H54 (cell line): ENCODE measurements around the gene COL26A1.
A peak's percentile ranks its signal among the peaks of the same experiment; 100 is the strongest.
"Not testable (repeated sequence)": the region's sequence is repeated elsewhere in the genome, so short reads cannot be mapped to it uniquely, and the experiment has no call there.

Experiments
- DNase-seq: peaks from one replicate; pipeline ENCODE4 v3.0.0; 2011; ENCODE audit warnings: low spot score, mixed read lengths; ENCODE audit not compliant: insufficient read length
- FAIRE-seq: peaks from 3 replicates; lab custom pipeline; 2011; peaks lifted over from hg19 to GRCh38; lab: Jason Lieb, UNC
- POLR2A ChIP-seq: IDR thresholded peaks from 2 replicates; pipeline ENCODE4 v1.6.1; 2011; ENCODE audit warnings: low read depth, mild to moderate bottlenecking, low read length

Gene COL26A1

DNA sequence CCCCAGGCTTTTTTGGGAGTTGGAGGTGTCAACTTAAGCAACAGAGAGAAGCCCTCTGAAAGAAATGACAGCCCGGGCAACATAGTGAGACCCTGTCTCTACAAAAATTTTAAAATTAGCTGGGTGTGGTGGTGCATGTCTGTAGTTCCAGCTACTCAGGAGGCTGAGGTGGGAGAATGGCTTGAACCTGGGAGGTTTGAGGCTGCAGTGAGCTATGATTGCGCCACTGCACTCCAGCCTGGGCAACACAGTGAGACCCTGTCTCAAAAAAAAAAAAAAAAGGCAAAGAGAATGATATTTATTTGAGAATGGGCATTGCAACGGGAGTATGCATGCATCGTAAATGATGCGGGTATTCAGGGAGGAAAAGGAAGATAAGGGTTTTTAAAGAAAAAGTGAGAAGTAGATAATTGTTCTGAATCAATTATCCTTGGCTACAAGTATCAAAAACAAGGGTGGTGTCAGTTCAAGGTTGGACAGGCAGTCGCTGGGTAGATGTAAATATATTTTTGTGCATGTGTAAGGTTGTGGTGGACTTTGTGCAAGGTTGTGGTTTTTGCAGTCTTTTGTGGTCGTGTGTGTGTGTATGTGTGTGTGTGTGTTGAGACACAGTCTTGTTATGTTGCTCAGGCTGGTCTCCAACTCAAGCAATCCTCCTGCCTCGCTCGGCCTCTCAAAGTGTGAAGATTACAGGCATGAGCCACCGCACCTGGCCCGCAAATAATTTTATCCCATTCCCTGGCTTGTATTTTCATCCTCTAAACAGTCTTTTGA is 65.6 kb downstream of the COL26A1 start:
- FAIRE-seq (no peak), DNase-seq (no peak)
- TF ChIP-seq POLR2A: no peak

- TF ChIP-seq POLR2A: no peak
- DNase-seq (no peak), FAIRE-seq (no peak)
Measured at GRCh38 chr7:101432316-101432715, 69.6 kb downstream of the COL26A1 start.

DNA sequence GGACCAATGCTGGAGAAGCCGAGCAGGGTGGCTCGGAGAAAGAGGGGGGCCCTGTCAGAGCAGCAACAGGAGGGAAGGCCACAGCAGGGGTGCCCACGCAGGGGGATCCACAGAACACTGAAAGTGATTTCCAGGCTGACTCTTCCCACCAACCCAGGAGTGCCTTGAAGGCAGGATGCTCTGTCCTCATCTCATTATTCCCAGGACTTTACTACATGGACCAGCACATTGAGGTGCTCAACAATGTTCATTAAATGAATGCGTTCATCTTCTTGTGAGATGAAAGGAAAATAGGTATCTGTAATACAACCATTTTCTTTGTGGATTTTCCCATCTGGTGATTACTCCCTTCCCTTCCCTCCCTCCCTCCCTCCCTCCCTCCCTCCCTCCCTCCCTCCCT is 71.0 kb downstream of the COL26A1 start:
- DNase-seq: no peak
- no peak for TF ChIP-seq POLR2A
- no peak for FAIRE-seq

DNA sequence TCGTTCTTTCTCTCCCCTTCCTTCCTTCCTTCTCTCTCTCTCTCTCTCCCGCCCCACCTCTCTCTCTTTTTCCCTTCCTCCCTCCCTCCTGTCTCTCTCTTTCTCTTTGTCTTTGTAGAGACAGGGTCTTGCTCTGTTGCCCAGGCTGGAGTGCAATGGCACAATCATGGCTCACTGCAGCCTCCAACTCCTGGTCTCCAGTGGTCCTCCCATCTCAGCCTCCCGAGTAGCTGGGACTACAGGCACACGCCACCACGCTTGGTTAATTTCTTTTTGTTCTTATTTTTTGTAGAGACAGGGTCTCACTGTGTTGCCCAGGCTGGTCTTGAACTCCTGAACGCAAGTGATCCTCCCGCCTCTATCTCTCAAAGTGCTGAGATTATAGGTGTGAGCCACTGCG is 71.5 kb downstream of the COL26A1 start:
- FAIRE-seq: not testable (repeated sequence)

DNA sequence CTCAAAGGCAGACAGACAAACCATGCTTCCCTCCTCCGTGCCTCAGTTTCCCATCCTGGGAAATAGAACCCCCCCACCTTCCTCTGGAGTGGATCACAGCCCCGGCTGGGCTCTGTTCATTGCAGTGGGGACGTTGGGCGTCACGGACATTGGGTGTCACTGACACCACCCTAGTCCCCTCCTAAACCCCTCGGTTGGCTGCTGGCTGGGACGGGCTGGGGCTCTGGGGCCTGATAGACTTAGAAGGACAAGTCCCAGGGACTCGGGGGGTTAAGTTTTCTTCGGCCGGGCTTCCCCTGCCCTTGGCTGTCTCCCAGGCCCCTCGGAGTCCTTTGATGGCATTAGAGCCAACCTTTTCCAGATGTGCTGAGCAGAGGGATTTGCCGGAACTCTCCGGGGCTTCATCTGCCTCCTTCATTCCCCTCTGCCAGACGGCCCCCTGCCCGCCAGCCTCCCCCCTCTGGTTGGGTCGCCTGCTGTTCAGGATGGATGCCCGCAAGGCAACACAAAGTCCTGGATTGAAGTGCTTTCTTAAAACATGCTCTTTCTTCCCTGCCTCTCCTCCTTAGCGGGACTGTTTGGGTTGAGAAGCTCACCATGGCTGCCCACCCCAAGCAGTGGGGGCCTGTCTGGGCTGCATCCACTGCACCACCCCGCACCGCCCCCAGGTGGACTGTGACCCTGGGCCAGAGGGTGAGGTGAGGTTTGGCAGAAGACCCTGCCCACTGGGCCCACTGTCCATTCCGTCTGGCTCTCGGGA is 73.0 kb downstream of the COL26A1 start:
- DNase-seq: no peak
- no peak for FAIRE-seq
- no peak for TF ChIP-seq POLR2A

More for the DNA sequence above, 71.5 kb downstream of the COL26A1 start:
- DNase-seq: not testable (repeated sequence)

GRCh38 chr7:101436221-101436735 is 73.6 kb downstream of the COL26A1 start:
- DNase-seq (no peak), FAIRE-seq (no peak)
- TF ChIP-seq POLR2A: no peak

- FAIRE-seq (no peak), DNase-seq (peak; percentile 31)
- no peak for TF ChIP-seq POLR2A
Measured at GRCh38 chr7:101436857-101437576, 74.3 kb downstream of the COL26A1 start.

DNA sequence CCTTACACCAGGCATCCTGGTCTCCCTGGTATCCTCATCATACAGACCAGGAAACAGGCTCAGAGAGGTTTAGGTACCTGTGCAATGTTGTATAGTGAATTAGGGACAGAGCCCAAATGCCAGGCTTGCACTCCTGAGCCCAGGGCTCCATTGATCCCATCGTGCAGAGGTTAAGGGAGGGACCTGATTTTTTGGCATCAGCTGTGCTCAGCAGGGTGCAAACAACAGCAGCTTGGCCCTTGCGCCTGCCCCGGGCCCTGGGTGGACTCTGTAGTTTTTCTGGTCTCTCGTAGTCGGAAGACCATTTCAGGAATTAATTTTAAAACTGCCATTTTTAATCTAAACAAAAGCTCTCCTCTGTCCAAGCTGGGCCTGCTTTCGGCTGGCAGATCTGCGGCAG is 79.2 kb downstream of the COL26A1 start:
- no peak for DNase-seq
- TF ChIP-seq POLR2A: no peak
- FAIRE-seq: no peak

DNA sequence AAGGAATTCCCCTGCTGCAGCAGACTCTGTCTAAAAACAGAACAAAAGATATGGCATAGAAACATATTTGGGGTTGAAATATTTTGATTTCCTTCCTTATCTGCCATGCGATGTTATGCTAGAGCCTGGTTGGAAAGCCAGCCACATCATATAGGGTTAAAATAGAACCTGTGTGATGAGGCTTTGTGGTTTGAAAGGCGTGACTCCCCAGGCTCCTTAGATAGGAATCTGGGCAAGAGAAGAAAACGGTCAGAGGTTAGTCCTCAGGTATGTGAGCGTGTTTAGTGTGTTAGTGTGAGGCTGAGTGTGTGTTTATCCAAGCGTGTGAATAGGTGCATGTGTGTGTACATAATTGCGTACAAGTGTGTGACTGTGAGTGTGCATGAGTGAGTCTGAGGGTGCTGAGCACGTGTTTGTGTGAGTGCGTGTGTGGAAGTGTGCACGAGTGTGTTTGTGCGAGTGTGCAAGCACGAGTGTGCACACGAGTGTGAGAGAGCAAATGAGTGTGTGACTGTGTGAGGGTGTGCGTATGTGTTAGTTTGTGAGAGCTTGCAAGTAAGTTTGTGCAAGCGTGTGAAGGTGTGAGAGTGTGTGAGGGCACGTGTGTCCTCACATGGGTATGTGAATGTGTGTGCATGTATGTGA is 79.9 kb downstream of the COL26A1 start:
- DNase-seq (no peak), FAIRE-seq (no peak)
- TF ChIP-seq POLR2A: no peak

- DNase-seq (no peak), FAIRE-seq (no peak)
- TF ChIP-seq POLR2A: no peak
Measured at GRCh38 chr7:101450064-101450463, 87.4 kb downstream of the COL26A1 start.

GRCh38 chr7:101453617-101454016 is 90.9 kb downstream of the COL26A1 start:
- no peak for TF ChIP-seq POLR2A
- DNase-seq: no peak
- no peak for FAIRE-seq

- no peak for FAIRE-seq
- DNase-seq: no peak
- TF ChIP-seq POLR2A: no peak
Measured at GRCh38 chr7:101457001-101457750, 94.5 kb downstream of the COL26A1 start.

DNA sequence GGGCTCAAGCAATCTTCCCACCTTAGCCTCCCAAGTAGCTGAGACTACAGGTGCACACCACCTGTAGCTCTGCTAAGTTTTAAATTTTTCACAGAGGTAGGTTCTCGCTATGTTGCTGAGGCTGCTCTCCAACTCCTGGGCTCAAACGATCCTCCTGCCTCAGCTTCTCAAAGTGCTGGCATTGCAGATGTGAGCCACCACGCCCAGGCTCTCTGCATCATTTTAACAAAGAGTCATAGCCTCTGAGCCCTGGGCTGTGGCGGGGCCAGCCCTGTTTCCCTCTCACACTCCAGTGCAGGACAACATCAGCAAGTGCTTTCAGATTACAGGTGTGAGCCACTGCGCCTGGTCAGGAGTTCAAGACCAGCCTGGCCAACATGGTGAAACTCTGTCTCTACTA is 102.5 kb downstream of the COL26A1 start:
- TF ChIP-seq POLR2A: no peak
- DNase-seq (no peak), FAIRE-seq (no peak)
